Measurements from ENCODE around the gene SPATS2L.

The SPATS2L gene

DNA sequence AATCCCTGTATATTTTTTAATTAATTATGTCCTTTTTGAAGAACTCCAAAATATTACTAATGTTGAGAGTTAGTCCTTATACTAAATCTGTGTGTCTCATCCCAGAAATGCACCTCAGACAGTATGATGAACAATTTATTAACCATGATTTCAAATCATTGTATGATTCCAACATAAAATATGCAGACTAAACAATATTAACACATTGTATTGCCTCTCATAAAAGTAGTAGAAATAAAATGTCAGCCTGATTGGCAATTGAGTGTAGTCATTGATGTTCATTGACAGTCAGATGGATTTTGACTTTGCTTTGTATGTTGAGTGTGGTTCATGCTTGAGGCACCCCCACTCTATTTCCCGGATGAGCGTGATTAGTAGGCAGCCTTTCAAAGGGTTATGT is 145.9 kb downstream of the SPATS2L start:
- peaks cover 23% of the 10 kb centered on the region for H3K4me1 ChIP-seq (ENCODE audit: control insufficient read depth, insufficient read depth, low read length)
- no peaks in the 10 kb centered on the region for H3K27me3 ChIP-seq (ENCODE audit: control insufficient read depth, insufficient read depth, low read length)
- no peak overlapping the region for H3K9ac ChIP-seq (ENCODE audit: low read depth, low read length)
- peaks cover 31% of the 10 kb centered on the region for H3K36me3 ChIP-seq (ENCODE audit: insufficient read depth, low read length)
- no peak overlapping the region for H3K4me3 ChIP-seq (ENCODE audit: low read length)
- no peak overlapping the region for H3K4me2 ChIP-seq (ENCODE audit: low read length)
- H3K9me3 ChIP-seq (replicated peaks; ENCODE audit: low read length), result no peaks in the 10 kb centered on the region

DNA sequence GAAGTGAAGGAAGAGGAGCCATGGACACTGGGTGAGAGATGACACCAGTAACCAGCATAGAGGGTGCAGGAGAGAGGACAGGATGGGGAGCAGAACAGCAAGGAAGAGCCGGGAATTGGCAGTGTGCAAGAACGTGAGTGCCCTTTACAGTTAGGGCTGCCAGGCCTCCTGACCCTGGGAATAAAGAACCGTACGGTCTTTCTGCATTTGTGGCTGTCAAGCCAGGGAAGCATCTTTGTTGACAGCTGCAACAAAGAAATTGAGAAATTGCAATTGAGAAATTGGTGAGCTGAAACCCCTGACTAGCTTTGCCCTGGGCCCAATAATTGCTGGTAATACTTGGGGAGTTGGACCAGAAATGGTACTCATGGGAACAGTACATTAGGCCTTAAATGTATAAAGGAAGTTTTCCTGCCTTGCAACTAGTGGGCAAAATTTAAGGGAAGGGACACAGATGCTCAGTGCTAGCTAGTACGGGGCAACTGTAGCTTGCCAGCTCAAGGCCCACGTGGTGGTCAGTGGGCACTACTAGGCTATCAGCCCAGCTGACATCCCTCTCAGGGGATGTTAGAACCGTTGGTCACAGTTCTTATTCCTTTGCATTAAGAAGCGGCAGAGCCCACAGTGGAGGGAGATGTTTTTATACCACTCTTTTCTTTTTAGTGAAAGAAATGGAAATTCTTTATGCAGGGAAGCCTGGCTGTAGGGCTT is 146.8 kb downstream of the SPATS2L start:
- no peak overlapping the region for H3K4me3 ChIP-seq (ENCODE audit: low read length)
- H3K27me3 ChIP-seq (ENCODE audit: control insufficient read depth, insufficient read depth, low read length), result no peaks in the 10 kb centered on the region
- H3K9ac ChIP-seq (ENCODE audit: low read depth, low read length), result no peak overlapping the region
- H3K9me3 ChIP-seq (replicated peaks; ENCODE audit: low read length), result no peaks in the 10 kb centered on the region
- H3K4me1 ChIP-seq (ENCODE audit: control insufficient read depth, insufficient read depth, low read length), result peaks cover 23% of the 10 kb centered on the region
- H3K36me3 ChIP-seq (ENCODE audit: insufficient read depth, low read length), result peaks cover 31% of the 10 kb centered on the region
- H3K4me2 ChIP-seq (ENCODE audit: low read length), result no peak overlapping the region

DNA sequence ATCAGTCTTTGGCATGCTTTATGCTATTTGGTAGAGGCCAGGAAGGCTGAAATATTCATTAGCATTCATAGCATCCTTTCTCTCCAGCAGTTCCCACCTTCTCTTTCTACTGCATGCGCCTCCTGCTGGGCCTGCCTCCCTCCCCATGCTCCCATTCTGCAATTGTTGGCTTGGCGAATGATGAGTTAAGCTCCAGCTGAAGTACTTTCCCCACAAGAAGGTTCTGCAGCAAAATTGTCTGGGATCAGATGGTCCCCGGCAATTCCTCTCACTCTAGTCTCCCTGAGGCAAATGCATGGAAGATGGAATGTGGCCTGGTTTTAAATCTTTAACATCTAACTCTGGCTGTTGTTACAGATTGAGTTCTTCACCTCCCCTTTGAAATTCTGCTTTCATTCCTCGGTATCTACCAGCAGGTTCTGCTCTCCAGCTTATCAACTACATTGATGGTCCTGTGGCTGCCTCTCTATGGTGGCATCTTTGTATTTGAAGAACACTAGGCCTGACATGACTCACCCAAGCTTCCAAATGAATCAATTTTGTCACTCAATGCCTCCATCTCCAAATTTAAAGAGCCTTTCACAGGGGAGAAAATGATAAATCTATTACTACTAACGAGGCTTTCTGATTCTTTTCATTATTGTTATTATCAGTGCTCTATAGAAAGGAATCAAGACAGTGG is 147.5 kb downstream of the SPATS2L start:
- Histone ChIP-seq H3K36me3 (ENCODE audit: insufficient read depth, low read length) (peaks cover 24% of the 10 kb centered on the region), H3K4me3 (ENCODE audit: low read length) (no peak overlapping the region), H3K27me3 (ENCODE audit: control insufficient read depth, insufficient read depth, low read length) (no peaks in the 10 kb centered on the region), H3K4me2 (ENCODE audit: low read length) (no peak overlapping the region), H3K4me1 (ENCODE audit: control insufficient read depth, insufficient read depth, low read length) (peaks cover 23% of the 10 kb centered on the region), H3K9me3 (replicated peaks; ENCODE audit: low read length) (no peaks in the 10 kb centered on the region), H3K9ac (ENCODE audit: low read depth, low read length) (no peak overlapping the region)

DNA sequence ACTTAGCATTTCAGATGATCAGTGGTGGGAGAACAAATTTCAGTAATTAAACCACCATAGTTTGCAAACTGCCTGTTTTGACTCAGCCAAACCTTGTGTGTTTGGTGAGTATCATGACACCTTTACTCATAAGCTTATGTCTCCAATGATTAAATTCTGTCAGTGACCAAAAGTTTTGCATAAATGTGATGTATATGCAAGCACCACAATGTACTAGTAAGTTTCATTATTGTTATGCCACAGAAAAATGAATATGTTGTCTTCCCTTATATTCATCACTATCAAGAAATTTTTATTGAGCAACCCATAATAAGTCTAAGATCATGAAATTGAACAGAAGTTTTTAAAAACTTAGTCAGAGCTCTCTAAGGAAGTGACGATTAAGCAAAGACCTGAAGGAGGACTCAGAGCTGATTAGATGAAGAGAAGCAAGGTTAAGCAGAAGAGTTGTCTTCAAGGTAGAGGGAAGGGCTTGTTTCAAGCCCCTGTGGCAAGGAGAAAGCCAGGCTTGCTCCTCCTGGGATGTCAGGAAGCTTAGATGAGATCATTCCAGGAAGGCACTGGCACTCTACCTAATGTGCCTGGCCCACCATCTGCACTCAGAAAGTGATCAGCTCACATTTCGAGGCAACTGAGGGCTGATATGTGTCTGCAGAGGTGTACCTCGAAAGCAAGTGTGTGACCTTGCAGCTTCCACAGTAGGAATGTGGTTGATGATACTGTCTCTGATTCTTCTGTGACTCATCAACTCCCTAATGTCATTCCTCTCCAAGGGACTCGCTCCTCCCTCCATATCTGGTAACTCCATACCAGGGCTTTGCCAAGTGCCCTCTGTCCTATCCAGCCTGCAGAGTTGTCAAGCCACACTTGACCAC is 148.7 kb downstream of the SPATS2L start:
- H3K4me2 ChIP-seq (ENCODE audit: low read length), result peak overlapping the region; percentile 50
- H3K4me3 ChIP-seq (ENCODE audit: low read length), result peak overlapping the region; percentile 25
- peaks cover 23% of the 10 kb centered on the region for H3K4me1 ChIP-seq (ENCODE audit: control insufficient read depth, insufficient read depth, low read length)

DNA sequence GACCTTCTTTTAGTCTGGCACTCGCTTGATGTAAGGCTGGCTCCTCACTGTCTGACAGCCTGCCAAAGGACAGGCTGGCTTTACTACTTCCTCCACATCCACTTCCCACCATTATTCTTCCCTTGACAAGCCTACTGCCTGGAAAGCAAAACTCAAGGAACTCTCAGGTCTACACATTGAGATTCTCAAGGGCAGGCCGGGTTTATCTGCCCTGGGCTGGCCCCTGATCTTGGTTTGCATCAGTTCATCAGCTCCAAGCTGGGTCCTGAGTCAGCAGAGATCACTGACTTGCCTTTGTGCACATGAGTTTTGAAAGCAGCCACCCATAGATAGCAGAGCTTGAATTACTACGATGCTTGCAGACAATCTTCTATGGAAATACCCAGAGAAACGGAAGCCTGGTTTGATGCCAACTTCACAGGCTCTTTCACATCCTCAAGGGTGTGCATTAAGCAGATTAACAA is 149.5 kb downstream of the SPATS2L start:
- peaks cover 23% of the 10 kb centered on the region for H3K4me1 ChIP-seq (ENCODE audit: control insufficient read depth, insufficient read depth, low read length)
- H3K9me3 ChIP-seq (replicated peaks; ENCODE audit: low read length), result no peaks in the 10 kb centered on the region
- H3K4me3 ChIP-seq (ENCODE audit: low read length), result no peak overlapping the region
- H3K4me2 ChIP-seq (ENCODE audit: low read length), result peak overlapping the region; percentile 50
- no peaks in the 10 kb centered on the region for H3K27me3 ChIP-seq (ENCODE audit: control insufficient read depth, insufficient read depth, low read length)
- H3K9ac ChIP-seq (ENCODE audit: low read depth, low read length), result no peak overlapping the region
- H3K36me3 ChIP-seq (ENCODE audit: insufficient read depth, low read length), result peaks cover 16% of the 10 kb centered on the region

More for the DNA sequence above, 148.7 kb downstream of the SPATS2L start:
- H3K9ac ChIP-seq (ENCODE audit: low read depth, low read length), result no peak overlapping the region
- no peaks in the 10 kb centered on the region for H3K9me3 ChIP-seq (replicated peaks; ENCODE audit: low read length)
- no peaks in the 10 kb centered on the region for H3K27me3 ChIP-seq (ENCODE audit: control insufficient read depth, insufficient read depth, low read length)
- peaks cover 22% of the 10 kb centered on the region for H3K36me3 ChIP-seq (ENCODE audit: insufficient read depth, low read length)

DNA sequence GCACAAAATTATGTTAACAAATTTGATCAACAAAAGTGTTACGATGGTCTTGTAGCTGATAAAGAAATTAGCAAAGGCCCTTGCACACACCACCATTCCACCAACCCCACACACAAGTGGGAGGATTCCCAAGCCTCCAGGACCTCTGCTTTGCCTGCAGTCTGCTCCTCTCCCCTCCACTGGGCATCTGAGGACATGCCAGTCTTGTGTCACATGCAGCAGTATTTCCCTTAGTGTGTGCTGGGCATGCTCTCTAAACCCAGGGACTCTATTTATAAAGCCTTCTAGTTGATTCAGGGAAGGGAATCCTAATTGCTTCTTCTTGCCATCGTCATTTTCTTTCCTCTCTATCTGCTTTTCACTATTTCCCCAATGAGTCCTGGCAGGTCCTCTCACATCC is 150.1 kb downstream of the SPATS2L start:
- H3K4me2 ChIP-seq (ENCODE audit: low read length), result no peak overlapping the region
- H3K4me3 ChIP-seq (ENCODE audit: low read length), result no peak overlapping the region
- H3K27me3 ChIP-seq (ENCODE audit: control insufficient read depth, insufficient read depth, low read length), result no peaks in the 10 kb centered on the region
- H3K4me1 ChIP-seq (ENCODE audit: control insufficient read depth, insufficient read depth, low read length), result peaks cover 23% of the 10 kb centered on the region
- H3K9me3 ChIP-seq (replicated peaks; ENCODE audit: low read length), result no peaks in the 10 kb centered on the region
- peaks cover 17% of the 10 kb centered on the region for H3K36me3 ChIP-seq (ENCODE audit: insufficient read depth, low read length)
- no peak overlapping the region for H3K9ac ChIP-seq (ENCODE audit: low read depth, low read length)

DNA sequence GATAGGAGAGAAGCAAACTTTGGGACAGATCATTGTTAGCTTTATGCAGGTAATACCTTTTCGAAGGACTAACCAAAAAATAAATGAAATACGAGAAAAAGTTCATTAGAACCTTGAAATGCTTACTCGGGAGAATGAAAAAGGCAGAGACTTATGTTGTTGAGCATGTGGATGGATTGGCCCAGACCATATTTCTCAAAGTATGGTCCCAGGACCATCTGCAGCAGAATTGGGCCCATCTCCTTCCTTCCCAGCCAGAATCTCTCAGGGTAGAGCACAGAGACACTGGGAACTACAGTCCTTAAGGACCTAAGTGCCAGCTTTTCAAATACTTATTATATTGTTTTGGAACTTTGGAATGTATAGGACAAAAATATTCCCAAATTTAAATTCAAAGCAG is 152.6 kb downstream of the SPATS2L start:
- Histone ChIP-seq H3K36me3 (ENCODE audit: insufficient read depth, low read length) (peaks cover 39% of the 10 kb centered on the region), H3K4me1 (ENCODE audit: control insufficient read depth, insufficient read depth, low read length) (peaks cover 23% of the 10 kb centered on the region), H3K9me3 (replicated peaks; ENCODE audit: low read length) (no peaks in the 10 kb centered on the region), H3K4me3 (ENCODE audit: low read length) (no peak overlapping the region), H3K27me3 (ENCODE audit: control insufficient read depth, insufficient read depth, low read length) (no peaks in the 10 kb centered on the region), H3K4me2 (ENCODE audit: low read length) (no peak overlapping the region), H3K9ac (ENCODE audit: low read depth, low read length) (no peak overlapping the region)

DNA sequence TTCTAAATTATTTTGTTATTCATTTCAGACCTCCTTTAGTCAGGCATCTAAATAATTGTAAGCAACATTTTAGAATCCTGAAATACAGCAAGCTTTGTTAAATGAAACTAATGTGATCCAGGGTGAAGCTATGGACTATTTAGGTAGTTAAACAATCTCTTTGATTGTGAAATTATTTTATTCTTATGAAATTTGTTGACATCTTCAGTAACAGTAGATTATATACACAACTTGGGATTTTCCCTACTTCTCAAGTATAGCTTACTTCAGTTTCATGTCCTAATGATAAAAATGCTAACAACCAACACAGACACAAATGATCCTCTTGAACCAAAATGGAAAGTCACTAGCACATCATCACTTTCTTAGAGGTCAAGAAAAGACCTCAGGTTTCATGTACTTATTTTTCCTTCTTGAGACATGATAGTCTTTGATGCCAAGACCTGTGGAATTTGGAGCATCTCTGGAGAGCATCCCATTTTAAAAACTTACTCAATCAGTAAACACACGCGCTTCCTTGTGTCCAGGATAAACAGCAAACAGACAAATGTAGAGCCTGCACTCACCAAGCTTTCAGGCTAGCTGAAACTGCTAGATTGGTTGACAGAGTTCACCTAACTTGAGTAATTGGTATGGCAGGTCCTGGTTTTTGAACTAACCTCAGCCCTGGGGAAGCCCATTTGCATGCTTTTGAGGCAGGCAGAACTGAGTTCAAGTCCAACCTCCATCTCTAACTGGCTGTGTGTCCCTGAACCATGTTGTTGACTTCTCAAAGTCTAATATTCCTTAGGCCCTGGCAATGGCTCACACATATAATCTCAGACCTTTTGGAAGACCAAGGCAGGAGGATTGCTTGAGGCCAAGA is 155.6 kb downstream of the SPATS2L start:
- Histone ChIP-seq H3K27me3 (ENCODE audit: control insufficient read depth, insufficient read depth, low read length) (no peaks in the 10 kb centered on the region), H3K4me1 (ENCODE audit: control insufficient read depth, insufficient read depth, low read length) (peaks cover 10% of the 10 kb centered on the region), H3K4me2 (ENCODE audit: low read length) (no peak overlapping the region), H3K9me3 (replicated peaks; ENCODE audit: low read length) (no peaks in the 10 kb centered on the region), H3K4me3 (ENCODE audit: low read length) (no peak overlapping the region), H3K36me3 (ENCODE audit: insufficient read depth, low read length) (peaks cover 53% of the 10 kb centered on the region), H3K9ac (ENCODE audit: low read depth, low read length) (no peak overlapping the region)

DNA sequence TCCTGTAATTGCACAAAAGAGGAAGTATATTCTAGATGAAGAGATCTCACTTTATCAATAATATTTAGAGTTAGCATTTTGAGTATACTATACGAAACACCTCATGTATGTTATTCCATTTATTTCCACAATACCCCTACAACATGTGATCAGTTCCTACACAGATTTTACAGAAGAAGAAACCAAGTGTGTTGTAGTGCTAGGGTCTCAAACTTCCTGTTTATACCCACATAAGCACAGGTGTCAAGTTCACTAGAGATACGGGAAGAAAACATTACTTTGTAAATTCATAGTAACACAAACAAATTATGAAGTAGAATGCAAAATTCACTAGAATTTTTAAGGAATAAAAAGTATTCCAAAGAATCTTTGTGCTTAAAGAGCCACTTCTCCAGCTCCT is 157.0 kb downstream of the SPATS2L start:
- Histone ChIP-seq H3K9ac (ENCODE audit: low read depth, low read length) (no peak overlapping the region), H3K27me3 (ENCODE audit: control insufficient read depth, insufficient read depth, low read length) (no peaks in the 10 kb centered on the region), H3K9me3 (replicated peaks; ENCODE audit: low read length) (no peaks in the 10 kb centered on the region), H3K36me3 (ENCODE audit: insufficient read depth, low read length) (peaks cover 59% of the 10 kb centered on the region), H3K4me3 (ENCODE audit: low read length) (no peak overlapping the region), H3K4me2 (ENCODE audit: low read length) (no peak overlapping the region), H3K4me1 (ENCODE audit: control insufficient read depth, insufficient read depth, low read length) (peaks cover 24% of the 10 kb centered on the region)

DNA sequence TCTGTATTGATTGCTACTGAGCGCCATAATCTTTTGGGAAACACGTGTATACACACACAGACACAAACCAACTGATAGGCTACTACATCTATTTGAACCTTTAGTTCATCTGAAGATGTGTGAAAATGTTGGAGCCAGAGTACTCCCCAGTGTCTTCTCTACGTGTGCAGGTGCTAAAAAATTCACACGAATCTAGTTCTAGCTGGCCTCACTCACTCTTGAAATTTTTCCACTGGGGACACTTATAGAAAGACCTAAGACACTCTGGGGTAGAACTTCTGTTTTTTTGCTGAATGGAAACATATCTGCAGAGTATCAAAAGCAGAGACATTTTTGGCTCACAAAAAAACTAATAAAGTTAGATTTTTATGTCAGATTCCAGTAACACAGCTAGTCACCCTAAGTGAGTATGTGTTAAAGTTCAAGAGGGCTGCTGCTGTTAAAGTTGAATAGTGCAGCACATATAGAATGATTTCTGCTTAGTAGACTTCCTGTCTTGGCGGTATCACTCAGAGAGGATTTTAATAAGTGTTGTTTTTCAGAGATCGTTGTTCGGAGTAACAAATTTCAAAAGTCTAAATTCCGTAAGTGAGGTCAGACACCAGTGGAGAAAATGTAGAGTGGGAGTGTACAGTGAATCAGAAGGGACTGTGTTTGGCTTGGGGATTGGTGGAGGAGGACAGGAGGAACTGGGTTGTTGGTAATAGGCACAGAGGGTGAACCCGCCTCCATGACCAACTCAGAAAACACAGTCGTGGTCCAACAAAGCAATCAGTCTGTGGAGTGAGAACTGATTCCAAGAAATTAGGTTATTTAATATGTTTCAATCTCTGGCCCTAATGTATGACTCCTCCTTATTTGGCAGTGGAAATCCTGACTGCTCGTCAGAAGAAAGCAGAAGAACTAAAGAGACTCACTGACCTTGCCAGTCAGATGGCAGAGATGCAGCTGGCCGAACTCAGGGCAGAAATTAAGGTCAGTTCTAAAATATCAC is 160.2 kb downstream of the SPATS2L start:
- H3K4me1 ChIP-seq (ENCODE audit: control insufficient read depth, insufficient read depth, low read length), result peaks cover 43% of the 10 kb centered on the region
- H3K4me3 ChIP-seq (ENCODE audit: low read length), result peak overlapping the region; percentile 1
- H3K4me2 ChIP-seq (ENCODE audit: low read length), result peak overlapping the region; percentile 59
- H3K9ac ChIP-seq (ENCODE audit: low read depth, low read length), result peak overlapping the region; percentile 36
- H3K9me3 ChIP-seq (replicated peaks; ENCODE audit: low read length), result no peaks in the 10 kb centered on the region
- H3K36me3 ChIP-seq (ENCODE audit: insufficient read depth, low read length), result peaks cover 73% of the 10 kb centered on the region
- no peaks in the 10 kb centered on the region for H3K27me3 ChIP-seq (ENCODE audit: control insufficient read depth, insufficient read depth, low read length)
